Left lung (tissue), 10 donors: Measurements from ENCODE around the gene ARHGAP5. TPM values are rescaled to one million over a fixed set of nuclear protein-coding genes. Genes with fewer than 3 reads are reported as not detected.

ENCODE experiments used
- ATAC-seq: fragments of 200-7000 bp; cut with Tn5 transposase; one replicate; pipeline ENCODE4 v1.9.1; 2020; ENCODE audit warnings: moderate library complexity
- DNase-seq, 4 donors: peaks; one replicate each; pipeline ENCODE4 v3.0.0-alpha.2; 2013 to 2020
- H3K27ac ChIP-seq, 2 donors: fragments of 200-600 bp; sonication (generic) in 1 of 2; one replicate each; pipeline versions ENCODE4 v1.5.0 to v1.8.0; 2020 to 2021
- H3K27me3 ChIP-seq, 2 donors: fragments of 200-600 bp; sonication (generic) in 1 of 2; one replicate each; pipeline versions ENCODE4 v1.5.0 to v1.8.0; 2020 to 2021
- H3K36me3 ChIP-seq, 2 donors: fragments of 200-600 bp; sonication (generic) in 1 of 2; one replicate each; pipeline versions ENCODE4 v1.5.0 to v1.8.0; 2020 to 2021
- H3K4me1 ChIP-seq, 2 donors: fragments of 200-600 bp; one replicate each; pipeline ENCODE4 v1.8.0; 2021
- H3K4me3 ChIP-seq, 2 donors: fragments of 200-600 bp; sonication (generic) in 1 of 2; one replicate each; pipeline versions ENCODE4 v1.5.0 to v1.8.0; 2020 to 2021; ENCODE audit warnings: mild to moderate bottlenecking in 1 of 2
- H3K9me3 ChIP-seq, 2 donors: fragments of 200-600 bp; sonication (generic) in 1 of 2; one replicate each; pipeline versions ENCODE4 v1.5.0 to v1.8.0; 2020 to 2021
- CTCF ChIP-seq, 2 donors: fragments of 200-600 bp; sonication (generic) in 1 of 2; IDR thresholded peaks; one replicate each; pipeline versions ENCODE4 v1.5.0 to v1.8.0; 2021; ENCODE audit warnings: antibody characterized with exemption in 2 of 2
- intact Hi-C, 2 donors: fragments of 100-400 bp; cut with DNase I; formaldehyde crosslinking; loops; one replicate each; pipeline versions ENCODE4 v1.11.2 to v1.14.2; 2022
- polyA plus RNA-seq, 6 donors: library from polyadenylated mRNA; unstranded; fragments of 120-200 nt; gene quantifications; one replicate each; pipeline ENCODE4 v1.2.1, GENCODE V29; 2013; ENCODE audit not compliant: insufficient read length in 6 of 6
- total RNA-seq, 2 donors: library from RNA; stranded (reverse); fragmentation: NEBNext Ultra II Directional; extraction: Animal tissue kit (Norgen Biotek cat#: 25700); gene quantifications; one replicate each; pipeline ENCODE4 v1.2.1, GENCODE V29; 2021
- donor health status: DM: no; HTN: yes; CAD: no.
- donor health status: DM: no; HTN: no; CAD: no.

Gene ARHGAP5
- total and polyA plus RNA-seq, 8 donors, result 74.4 to 103 (median 91.4) TPM

DNA sequence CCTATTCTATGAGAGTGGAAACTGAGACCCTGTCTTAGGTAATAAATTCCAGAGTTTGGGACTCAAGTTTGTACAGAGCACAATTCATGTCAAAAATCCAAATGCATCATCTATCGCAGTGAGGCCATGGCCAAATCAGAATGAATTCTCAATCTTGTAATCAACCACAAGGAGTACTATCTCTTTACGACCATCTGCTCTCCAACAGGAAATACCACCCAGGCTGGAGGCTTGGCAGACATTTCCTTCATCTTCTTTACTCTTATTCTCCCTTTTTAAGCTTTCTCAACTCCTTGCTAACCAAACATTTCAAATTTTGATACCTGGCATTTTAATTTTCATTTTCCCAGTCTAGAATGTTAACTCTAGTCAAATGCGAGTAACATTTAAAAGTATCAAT is 92.1 kb downstream of the ARHGAP5 start:
- Histone ChIP-seq H3K27ac (no peak overlapping the region), H3K36me3 (no peaks in the 10 kb centered on the region), H3K9me3 (no peaks in the 10 kb centered on the region), H3K4me1 (no peaks in the 10 kb centered on the region), H3K27me3 (no peaks in the 10 kb centered on the region), H3K4me3 (no peak overlapping the region)
- ATAC-seq, result no peak
- intact Hi-C loops, result no loop called here
- DNase-seq, result no peak
- no peak for TF ChIP-seq CTCF (IDR thresholded peaks at IDR 0.05)

DNA sequence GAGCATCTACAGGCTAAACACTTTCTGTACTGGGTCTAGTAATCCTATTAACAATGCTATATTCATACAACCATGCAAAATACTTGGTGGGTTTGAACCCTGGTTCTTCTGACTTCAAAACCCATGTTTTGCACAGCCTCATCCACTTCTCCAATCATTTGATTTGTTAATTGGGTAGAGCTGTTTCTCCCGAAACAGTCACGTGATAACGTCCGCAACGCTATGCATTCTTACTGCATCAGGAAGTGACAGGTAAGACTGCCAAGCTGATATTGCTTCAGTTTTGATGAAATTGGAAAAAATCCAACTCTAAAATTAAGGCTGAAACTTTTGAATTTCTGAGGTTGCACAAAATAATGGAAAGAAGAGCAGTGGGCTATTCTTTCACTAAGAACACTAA is 94.4 kb downstream of the ARHGAP5 start:
- H3K27me3 ChIP-seq, result no peaks in the 10 kb centered on the region
- H3K36me3 ChIP-seq, result no peaks in the 10 kb centered on the region
- DNase-seq (no peak), ATAC-seq (no peak)
- H3K9me3 ChIP-seq, result no peaks in the 10 kb centered on the region
- no peak overlapping the region for H3K27ac ChIP-seq
- H3K4me1 ChIP-seq, result no peaks in the 10 kb centered on the region
- H3K4me3 ChIP-seq, result no peak overlapping the region
- TF ChIP-seq CTCF (IDR thresholded peaks at IDR 0.05), result no peak
- intact Hi-C loops, result no loop called here

DNA sequence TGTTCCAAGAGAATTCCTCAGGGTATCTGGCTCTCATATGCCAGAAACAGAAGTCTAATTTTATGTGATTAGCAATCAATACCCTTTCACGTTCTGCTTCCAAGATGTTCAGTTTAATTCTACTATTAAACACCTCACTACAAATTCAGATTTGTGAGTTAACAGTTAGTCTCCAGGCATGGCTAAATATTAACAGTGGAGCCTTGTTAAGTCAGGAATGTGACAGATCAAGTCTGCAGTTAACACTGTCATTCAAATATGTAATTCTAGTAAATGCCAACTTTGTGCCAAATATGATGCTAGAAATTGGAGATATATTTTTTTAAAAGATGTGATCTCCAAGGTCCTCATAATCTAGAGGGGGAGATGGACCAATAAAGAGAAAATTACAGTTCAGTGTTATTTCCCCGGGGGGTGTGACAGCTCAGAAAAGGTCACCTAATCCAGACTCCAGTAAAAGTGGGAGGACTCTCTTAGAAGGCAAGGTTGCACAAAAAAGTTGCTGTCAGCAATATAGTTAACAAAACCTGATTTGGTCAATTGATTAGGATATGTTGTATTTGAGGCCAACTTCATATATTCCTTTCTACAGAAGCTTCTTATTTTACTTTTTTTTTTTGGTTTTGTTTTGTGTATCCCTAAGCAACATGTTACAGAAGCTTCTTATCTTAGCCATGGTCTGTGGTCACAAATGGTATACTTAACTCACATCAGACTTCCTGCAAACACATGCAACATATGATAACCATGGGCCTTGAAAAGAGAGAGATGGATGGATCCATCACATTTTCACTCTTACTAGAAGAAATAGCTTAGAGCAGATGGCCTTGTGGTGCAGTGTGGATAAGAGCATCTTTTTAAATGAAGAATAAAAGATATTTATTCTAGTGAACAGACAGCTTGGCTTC is 106.3 kb downstream of the ARHGAP5 start:
- no peaks in the 10 kb centered on the region for H3K27me3 ChIP-seq
- H3K27ac ChIP-seq, result no peak overlapping the region
- no peaks in the 10 kb centered on the region for H3K4me1 ChIP-seq
- TF ChIP-seq CTCF (IDR thresholded peaks at IDR 0.05), result no peak
- no peak overlapping the region for H3K4me3 ChIP-seq
- ATAC-seq (peak; percentile 84), DNase-seq (peak in 1 of 4 donors; percentile 9)
- intact Hi-C loops, result no loop called here
- H3K36me3 ChIP-seq, result no peaks in the 10 kb centered on the region
- H3K9me3 ChIP-seq, result peaks cover 0 to 9% of the 10 kb centered on the region in 2 donors

DNA sequence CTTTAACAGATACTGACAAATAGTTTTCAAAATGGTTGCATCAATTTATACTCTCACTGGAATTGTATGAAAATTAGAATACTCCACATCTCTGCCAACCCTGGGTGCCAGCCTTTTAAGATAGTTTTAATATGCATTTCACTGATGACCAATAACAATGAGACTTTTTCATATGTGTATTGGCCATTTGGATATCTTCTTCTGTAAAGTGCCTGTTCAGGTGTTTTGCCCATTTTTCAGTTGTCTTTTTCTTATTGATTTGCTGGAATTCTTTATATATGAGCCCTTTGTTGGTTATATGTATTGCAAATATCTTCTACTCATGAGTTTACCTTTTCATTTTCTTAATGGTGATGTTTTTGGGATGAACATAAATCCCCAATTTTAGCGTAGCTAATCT is 108.0 kb downstream of the ARHGAP5 start:
- Histone ChIP-seq H3K27ac (no peak overlapping the region), H3K36me3 (no peaks in the 10 kb centered on the region), H3K4me1 (no peaks in the 10 kb centered on the region), H3K4me3 (no peak overlapping the region), H3K9me3 (peaks cover 0 to 6% of the 10 kb centered on the region in 2 donors), H3K27me3 (no peaks in the 10 kb centered on the region)
- intact Hi-C loops, result no loop called here
- ATAC-seq (no peak), DNase-seq (no peak)
- no peak for TF ChIP-seq CTCF (IDR thresholded peaks at IDR 0.05)

DNA sequence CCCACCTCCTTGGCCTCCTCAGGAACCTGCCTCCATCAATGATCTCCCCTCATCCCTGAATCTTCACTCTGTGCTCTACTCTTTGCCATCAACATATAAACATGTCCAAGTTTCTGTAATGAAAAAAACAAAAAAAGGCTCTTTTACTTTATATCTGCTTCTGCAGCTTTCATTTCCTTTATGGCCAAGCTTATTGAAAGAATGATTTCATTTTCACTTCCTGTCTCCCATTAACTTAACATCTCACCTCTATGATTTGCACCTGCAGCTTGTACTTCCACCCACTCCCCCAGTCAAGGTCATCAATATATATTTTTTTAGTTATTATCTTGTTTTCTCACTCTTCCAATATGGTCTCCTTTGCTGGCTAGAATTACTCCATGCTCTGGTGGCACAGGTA is 109.1 kb downstream of the ARHGAP5 start:
- no peak for TF ChIP-seq CTCF (IDR thresholded peaks at IDR 0.05)
- Histone ChIP-seq H3K36me3 (no peaks in the 10 kb centered on the region), H3K9me3 (peaks cover 0 to 6% of the 10 kb centered on the region in 2 donors), H3K4me3 (no peak overlapping the region), H3K27me3 (no peaks in the 10 kb centered on the region), H3K4me1 (no peaks in the 10 kb centered on the region), H3K27ac (no peak overlapping the region)
- intact Hi-C loops, result no loop called here
- no peak for ATAC-seq
- no peak for DNase-seq
